Activated T-helper 2 cell treated with anti-CD3 and anti-CD28 coated beads, Interferon-gamma antibody, Interleukin-2, Interleukin-4, amounts not matched to agents 10 μg/mL and 5 μg/mL and 100 μg/mL, durations not matched to agents 14 hours and 24 hours and 36 hours (primary cell): ENCODE data around the gene HMBS. TPM values are rescaled to one million over a fixed set of nuclear protein-coding genes. Genes with fewer than 3 reads are reported as not detected.
"Not testable (repeated sequence)": the region's sequence is repeated elsewhere in the genome, so short reads cannot be mapped to it uniquely, and the experiment has no call there.

Experiments used
- DNase-seq: peaks from one replicate; pipeline ENCODE4 v3.0.0; 2021; ENCODE audit warnings: low spot score
- H3K27ac Mint-ChIP-seq: one replicate; pipeline ENCODE4 v1.8.0; 2021; ENCODE audit warnings: mixed read lengths
- H3K27me3 Mint-ChIP-seq: one replicate; pipeline ENCODE4 v1.8.0; 2021; ENCODE audit warnings: low read depth, mixed read lengths
- H3K36me3 Mint-ChIP-seq: one replicate; pipeline ENCODE4 v1.8.0; 2021; ENCODE audit warnings: low read depth, mixed read lengths
- H3K4me1 Mint-ChIP-seq: one replicate; pipeline ENCODE4 v1.8.0; 2021; ENCODE audit warnings: low read depth, mixed read lengths
- H3K4me3 Mint-ChIP-seq: one replicate; pipeline ENCODE4 v1.8.0; 2021; ENCODE audit warnings: low read depth, mild to moderate bottlenecking, moderate library complexity, mixed read lengths
- H3K9me3 Mint-ChIP-seq: one replicate; pipeline ENCODE4 v1.8.0; 2021; ENCODE audit warnings: mixed read lengths
- intact Hi-C: fragments of 100-400 bp; cut with micrococcal nuclease; formaldehyde crosslinking; loops from one replicate; pipeline ENCODE4 v1.15.1; 2023
- total RNA-seq: library from RNA; stranded (reverse); gene quantifications from 2 replicates; pipeline ENCODE4 v1.2.3, GENCODE V29; 2022

The HMBS gene
- total RNA-seq, 1 donor from 2014 or later: 57.4 TPM

- H3K4me1 Mint-ChIP-seq: peaks cover 27% of the 10 kb centered on the region
- peak overlapping the region; percentile 87 for H3K27ac Mint-ChIP-seq
- peak overlapping the region; percentile 92 for H3K4me3 Mint-ChIP-seq
- no peaks in the 10 kb centered on the region for H3K9me3 Mint-ChIP-seq
- no peak for DNase-seq
- intact Hi-C loops: loop anchor here (1.0 to 2.0 kb wide), 3 partner anchors 13 to 35 kb away; partner anchors contain the start of gene C2CD2L
- H3K36me3 Mint-ChIP-seq: peaks cover 35% of the 10 kb centered on the region
- no peaks in the 10 kb centered on the region for H3K27me3 Mint-ChIP-seq
Measured at GRCh38 chr11:119120639-119121007, 35.9 kb downstream of the HMBS start.

- H3K27ac Mint-ChIP-seq: peak within 1 kb of the TSS; percentile 87
- H3K4me1 Mint-ChIP-seq: peaks cover 22% of the 10 kb centered on the region
- no peaks in the 10 kb centered on the region for H3K27me3 Mint-ChIP-seq
- H3K9me3 Mint-ChIP-seq: no peaks in the 10 kb centered on the region
- H3K4me3 Mint-ChIP-seq: peak within 1 kb of the TSS; percentile 92
- peaks cover 30% of the 10 kb centered on the region for H3K36me3 Mint-ChIP-seq
- intact Hi-C loops: loop anchor here (1.0 to 2.0 kb wide), 3 partner anchors 14 to 36 kb away; partner anchors contain the start of gene C2CD2L
- peak; percentile 99 for DNase-seq
Measured at GRCh38 chr11:119121008-119121810, 36.5 kb downstream of the HMBS start, which contains the start of gene HINFP. Gene HINFP, plus strand, starts transcription at chr11:119121580. Its CDS starts 5,365 bp downstream, at chr11:119126945.

DNA sequence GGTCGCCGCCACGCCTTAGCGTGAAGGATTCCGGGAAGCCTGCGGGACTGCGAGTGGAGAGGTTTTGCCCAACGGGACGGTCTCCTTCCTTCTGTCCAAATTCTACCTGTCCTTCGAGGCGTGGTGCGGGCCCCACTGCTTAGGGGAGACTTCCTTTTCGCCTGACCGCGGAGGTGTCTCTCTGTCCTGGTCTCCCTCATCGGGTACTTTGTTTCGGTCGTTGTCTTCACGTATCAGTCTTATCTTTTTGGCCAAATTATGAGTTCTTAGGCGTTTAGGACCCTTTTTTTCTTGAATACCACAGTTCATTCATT, 37.1 kb downstream of the HMBS start:
- H3K27me3 Mint-ChIP-seq: no peaks in the 10 kb centered on the region

DNA sequence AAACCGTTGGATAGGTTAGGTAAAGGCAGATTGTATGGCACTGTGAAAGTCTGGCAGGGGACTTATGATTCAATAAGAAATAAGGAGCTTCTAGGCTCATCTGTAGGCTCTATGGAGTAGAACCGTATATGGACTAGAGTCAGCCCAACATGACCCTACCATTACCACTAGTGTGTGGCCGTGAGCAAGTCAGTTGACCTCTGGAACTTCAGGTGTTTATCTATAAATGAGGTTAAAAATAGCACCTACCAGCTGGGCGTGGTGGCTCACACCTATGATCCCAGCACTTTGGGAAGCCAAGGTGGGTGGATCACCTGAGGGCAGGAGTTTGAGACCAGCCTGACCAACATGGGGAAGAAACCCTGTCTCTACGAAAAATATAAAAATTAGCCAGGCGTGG, 41.1 kb downstream of the HMBS start:
- Mint-ChIP-seq H3K9me3 (no peaks in the 10 kb centered on the region), H3K27me3 (no peaks in the 10 kb centered on the region), H3K4me3 (no peak overlapping the region), H3K4me1 (peaks cover 17% of the 10 kb centered on the region), H3K36me3 (peaks cover 37% of the 10 kb centered on the region), H3K27ac (no peak overlapping the region)
- DNase-seq: no peak
- intact Hi-C loops: no loop called here

More for the DNA sequence above, 37.1 kb downstream of the HMBS start:
- no peak for DNase-seq
- Mint-ChIP-seq H3K9me3 (no peaks in the 10 kb centered on the region), H3K27ac (peak overlapping the region; percentile 66), H3K4me3 (peak overlapping the region; percentile 92), H3K4me1 (peaks cover 22% of the 10 kb centered on the region), H3K36me3 (peaks cover 31% of the 10 kb centered on the region)
- intact Hi-C loops: loop anchor here (1.0 to 2.0 kb wide), 3 partner anchors 14 to 36 kb away; partner anchors contain the start of gene C2CD2L

- Mint-ChIP-seq H3K27me3 (no peaks in the 10 kb centered on the region), H3K36me3 (peaks cover 46% of the 10 kb centered on the region), H3K9me3 (no peaks in the 10 kb centered on the region), H3K27ac (peak overlapping the region; percentile 39), H3K4me1 (peaks cover 14% of the 10 kb centered on the region), H3K4me3 (no peak overlapping the region)
- DNase-seq: no peak
- intact Hi-C loops: no loop called here
Measured at GRCh38 chr11:119126675-119127268, 42.1 kb downstream of the HMBS start.

DNA sequence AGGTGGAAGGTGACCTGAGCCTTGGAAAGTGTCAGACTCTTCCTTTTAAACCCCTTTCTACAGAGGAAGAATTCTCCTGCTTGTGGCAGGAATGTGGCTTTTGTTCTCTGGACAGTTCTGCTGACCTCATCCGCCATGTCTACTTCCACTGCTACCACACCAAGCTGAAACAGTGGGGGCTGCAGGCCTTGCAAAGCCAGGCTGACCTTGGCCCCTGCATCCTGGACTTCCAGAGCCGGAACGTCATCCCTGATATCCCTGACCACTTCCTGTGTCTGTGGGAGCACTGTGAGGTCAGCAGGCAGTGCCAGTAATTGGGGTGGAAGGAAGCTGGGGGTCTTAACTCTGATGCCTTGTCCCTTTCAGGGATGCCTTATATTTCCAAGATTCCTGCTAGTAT, 46.0 kb downstream of the HMBS start:
- no peak for DNase-seq
- H3K4me1 Mint-ChIP-seq: peaks cover 3% of the 10 kb centered on the region
- no peak overlapping the region for H3K27ac Mint-ChIP-seq
- H3K27me3 Mint-ChIP-seq: no peaks in the 10 kb centered on the region
- intact Hi-C loops: no loop called here
- H3K36me3 Mint-ChIP-seq: peaks cover 51% of the 10 kb centered on the region
- no peak overlapping the region for H3K4me3 Mint-ChIP-seq
- no peaks in the 10 kb centered on the region for H3K9me3 Mint-ChIP-seq

- Mint-ChIP-seq H3K4me1 (no peaks in the 10 kb centered on the region), H3K4me3 (no peak overlapping the region), H3K9me3 (no peaks in the 10 kb centered on the region), H3K27me3 (peaks cover 12% of the 10 kb centered on the region), H3K27ac (no peak overlapping the region), H3K36me3 (peaks cover 42% of the 10 kb centered on the region)
- DNase-seq: no peak
- intact Hi-C loops: no loop called here
Measured at GRCh38 chr11:119134389-119134978, 49.8 kb downstream of the HMBS start.

DNA sequence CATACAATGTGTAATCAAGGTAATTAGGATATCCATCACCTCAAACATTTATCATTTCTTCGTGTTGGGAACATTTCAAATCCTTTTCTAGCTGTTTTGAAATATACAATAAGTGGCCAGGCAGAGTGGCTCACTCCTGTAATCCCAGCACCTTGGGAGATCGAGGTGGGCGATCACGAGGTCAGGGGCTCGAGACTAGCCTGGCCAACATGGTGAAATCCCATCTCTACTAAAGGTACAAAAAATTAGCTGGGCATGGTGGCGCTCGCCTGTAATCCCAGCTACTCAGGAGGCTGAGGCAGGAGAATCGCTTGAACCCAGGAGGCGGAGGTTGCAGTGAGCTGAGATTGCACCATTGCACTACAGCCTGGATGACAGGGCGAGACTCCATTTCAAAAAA, 54.6 kb downstream of the HMBS start:
- intact Hi-C loops, H3K4me1 Mint-ChIP-seq, H3K9me3 Mint-ChIP-seq, H3K36me3 Mint-ChIP-seq, H3K4me3 Mint-ChIP-seq, H3K27ac Mint-ChIP-seq, DNase-seq: not testable (repeated sequence)
- peaks cover 23% of the 10 kb centered on the region for H3K27me3 Mint-ChIP-seq

Other genes starting within 250 kb of the HMBS start
- gene CXCR5, start 201.0 kb upstream of the HMBS start, total RNA-seq: 7.5 and 8.1 TPM in 2 replicates
- 21.9 and 23.7 TPM in 2 replicates for gene BCL9L, start 159.0 kb upstream of the HMBS start, total RNA-seq
- 0.21 TPM in 1 of 2 replicates, not detected in the other for gene UPK2, start 128.6 kb upstream of the HMBS start, total RNA-seq
- gene FOXR1, start 113.1 kb upstream of the HMBS start, total RNA-seq: not detected in 2 replicates
- 44.2 and 47.7 TPM in 2 replicates for gene CENATAC, start 86.7 kb upstream of the HMBS start, total RNA-seq
- 1,728 and 1,773 TPM in 2 replicates for gene RPS25, start 66.5 kb upstream of the HMBS start, total RNA-seq
- 121 and 128 TPM in 2 replicates for gene TRAPPC4, start 66.1 kb upstream of the HMBS start, total RNA-seq
- 31.7 and 34.4 TPM in 2 replicates for gene SLC37A4, start 54.0 kb upstream of the HMBS start, total RNA-seq
- gene HYOU1, start 27.7 kb upstream of the HMBS start, total RNA-seq: 215 and 226 TPM in 2 replicates
- gene VPS11, start 17.1 kb upstream of the HMBS start, total RNA-seq: 24.3 and 25.8 TPM in 2 replicates
- gene DPAGT1, start 17.0 kb downstream of the HMBS start, total RNA-seq: 82.2 and 83.4 TPM in 2 replicates
- gene C2CD2L, start 22.5 kb downstream of the HMBS start, total RNA-seq: 24.6 and 25.2 TPM in 2 replicates
- 29.8 and 35.5 TPM in 2 replicates for gene HINFP, start 36.7 kb downstream of the HMBS start, total RNA-seq
- 0.11 and 0.16 TPM in 2 replicates for gene ABCG4, start 64.2 kb downstream of the HMBS start, total RNA-seq
- gene NLRX1, start 83.8 kb downstream of the HMBS start, total RNA-seq: 26.4 and 31.6 TPM in 2 replicates
- 0.48 and 0.57 TPM in 2 replicates for gene NHERF4, start 100.6 kb downstream of the HMBS start, total RNA-seq
- 38.6 and 39.6 TPM in 2 replicates for gene CBL, start 121.5 kb downstream of the HMBS start, total RNA-seq
- 6.0 and 7.2 TPM in 2 replicates for gene MCAM, start 232.2 kb downstream of the HMBS start, total RNA-seq
- 29.9 and 32.6 TPM in 2 replicates for gene RNF26, start 249.6 kb downstream of the HMBS start, total RNA-seq